Measurements from ENCODE around the gene PLA2G4F.

DNA sequence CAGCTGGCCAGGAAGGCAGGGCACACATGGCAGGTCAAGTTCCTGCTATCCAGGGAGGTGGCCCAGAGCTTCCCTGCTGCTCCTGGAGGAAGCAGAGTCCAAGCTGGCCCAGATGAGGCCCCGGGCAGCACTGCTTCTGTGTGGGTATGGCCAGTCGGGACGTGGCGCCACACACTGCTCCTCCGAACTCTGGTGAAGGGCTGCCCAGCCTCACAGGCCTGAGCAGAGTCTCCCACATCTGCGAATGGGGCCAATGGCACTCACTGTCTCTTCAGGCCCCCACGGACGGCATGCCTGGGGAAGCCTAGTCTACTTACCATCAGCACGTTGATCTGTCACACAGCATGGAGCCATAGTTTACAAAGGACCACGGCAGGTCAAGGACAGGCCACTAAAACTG lies 2.5 kb upstream of the PLA2G4F start:
- TF ChIP-seq YY1 (IDR thresholded peaks at IDR 0.05; ENCODE audit: insufficient read depth, insufficient read length) = no peak
- no peak for TF ChIP-seq SUZ12 (IDR thresholded peaks at IDR 0.05; ENCODE audit: extremely low read depth, insufficient read depth, insufficient read length)
- TF ChIP-seq ZNF274 (IDR thresholded peaks at IDR 0.05; ENCODE audit: low read depth, low read length) = no peak
